Stimulated activated naive CD8-positive, alpha-beta T cell treated with anti-CD3 and anti-CD28 coated beads, Interleukin-15, Interleukin-2, amounts not matched to agents 100 ng/mL and 50 ng/mL, for 24 hours (primary cell): ENCODE data around the gene C15orf62.

ENCODE experiments used
- H3K27ac Mint-ChIP-seq: one replicate; pipeline ENCODE4 v1.8.0; 2021; ENCODE audit warnings: mild to moderate bottlenecking, mixed read lengths
- H3K27me3 Mint-ChIP-seq: one replicate; pipeline ENCODE4 v1.8.0; 2021; ENCODE audit warnings: mixed read lengths
- H3K36me3 Mint-ChIP-seq: one replicate; pipeline ENCODE4 v1.8.0; 2021; ENCODE audit warnings: low read depth, mixed read lengths
- H3K4me1 Mint-ChIP-seq: one replicate; pipeline ENCODE4 v1.8.0; 2021; ENCODE audit warnings: low read depth, mixed read lengths
- H3K4me3 Mint-ChIP-seq: one replicate; pipeline ENCODE4 v1.8.0; 2021; ENCODE audit warnings: mild to moderate bottlenecking, mixed read lengths
- H3K9me3 Mint-ChIP-seq: one replicate; pipeline ENCODE4 v1.8.0; 2021; ENCODE audit warnings: mixed read lengths

Gene C15orf62

GRCh38 chr15:40785814-40786213 lies 16.0 kb downstream of the C15orf62 start:
- H3K27ac Mint-ChIP-seq = no peak overlapping the region
- no peaks in the 10 kb centered on the region for H3K9me3 Mint-ChIP-seq
- no peaks in the 10 kb centered on the region for H3K27me3 Mint-ChIP-seq
- H3K4me1 Mint-ChIP-seq = peaks cover 29% of the 10 kb centered on the region
- peaks cover 3% of the 10 kb centered on the region for H3K36me3 Mint-ChIP-seq
- H3K4me3 Mint-ChIP-seq = no peak overlapping the region

- H3K4me3 Mint-ChIP-seq = no peak overlapping the region
- H3K36me3 Mint-ChIP-seq = peaks cover 10% of the 10 kb centered on the region
- peak overlapping the region; percentile 36 for H3K27ac Mint-ChIP-seq
- H3K27me3 Mint-ChIP-seq = no peaks in the 10 kb centered on the region
- peaks cover 29% of the 10 kb centered on the region for H3K4me1 Mint-ChIP-seq
- no peaks in the 10 kb centered on the region for H3K9me3 Mint-ChIP-seq
Observed at GRCh38 chr15:40787344-40787841, 17.6 kb downstream of the C15orf62 start.

GRCh38 chr15:40787991-40788390 lies 18.2 kb downstream of the C15orf62 start:
- Mint-ChIP-seq H3K4me3 (no peak overlapping the region), H3K27ac (peak overlapping the region; percentile 36), H3K27me3 (no peaks in the 10 kb centered on the region), H3K36me3 (peaks cover 9% of the 10 kb centered on the region), H3K9me3 (no peaks in the 10 kb centered on the region), H3K4me1 (peaks cover 29% of the 10 kb centered on the region)

- no peaks in the 10 kb centered on the region for H3K27me3 Mint-ChIP-seq
- H3K36me3 Mint-ChIP-seq = peaks cover 18% of the 10 kb centered on the region
- no peak overlapping the region for H3K4me3 Mint-ChIP-seq
- peak overlapping the region; percentile 4 for H3K27ac Mint-ChIP-seq
- peaks cover 39% of the 10 kb centered on the region for H3K4me1 Mint-ChIP-seq
- no peaks in the 10 kb centered on the region for H3K9me3 Mint-ChIP-seq
Observed at GRCh38 chr15:40789119-40789518, 19.3 kb downstream of the C15orf62 start.

DNA sequence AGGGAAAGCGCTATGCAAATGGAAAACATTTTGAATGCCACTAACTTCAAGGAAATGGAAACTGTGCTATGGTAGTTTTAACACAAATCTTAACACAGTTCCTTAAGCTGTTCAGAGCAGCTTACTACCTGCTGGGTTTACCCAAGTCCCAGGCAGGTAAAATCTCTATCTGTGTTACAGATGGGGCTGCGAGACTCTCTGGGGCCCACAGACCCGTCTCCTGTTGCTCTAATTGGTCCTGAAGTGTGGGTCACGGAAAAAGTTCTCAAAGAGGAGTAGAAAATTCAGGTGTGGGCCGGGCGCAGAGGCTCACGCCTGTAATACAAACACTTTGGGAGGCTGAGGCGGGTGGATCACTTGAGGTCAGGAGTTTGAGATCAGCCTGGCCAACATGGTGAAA lies 20.2 kb downstream of the C15orf62 start:
- Mint-ChIP-seq H3K27ac (no peak overlapping the region), H3K4me1 (peaks cover 40% of the 10 kb centered on the region), H3K9me3 (no peaks in the 10 kb centered on the region), H3K4me3 (no peak overlapping the region), H3K27me3 (no peaks in the 10 kb centered on the region), H3K36me3 (peaks cover 18% of the 10 kb centered on the region)

- Mint-ChIP-seq H3K9me3 (no peaks in the 10 kb centered on the region), H3K27me3 (no peaks in the 10 kb centered on the region), H3K36me3 (peaks cover 18% of the 10 kb centered on the region)
Observed at GRCh38 chr15:40790718-40791117, 20.9 kb downstream of the C15orf62 start.

DNA sequence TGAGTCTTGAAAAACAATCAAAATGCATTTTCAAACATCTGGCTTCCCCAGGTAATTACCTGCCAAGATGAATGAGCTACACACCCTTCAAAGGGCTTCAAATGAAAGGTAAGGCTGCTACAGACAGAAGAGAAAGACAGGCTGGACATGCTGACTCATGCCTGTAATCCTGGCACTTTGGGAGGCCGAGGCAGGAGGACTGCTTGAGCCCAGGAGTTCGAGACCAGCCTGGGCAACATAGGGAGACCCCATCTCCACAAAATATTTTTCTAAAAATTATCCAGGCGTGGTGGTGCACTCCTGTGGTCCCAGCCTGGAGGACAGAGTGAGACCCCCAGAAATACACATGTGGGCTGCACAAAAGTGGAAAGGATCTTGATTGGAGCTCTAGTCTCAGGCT lies 22.6 kb downstream of the C15orf62 start:
- no peaks in the 10 kb centered on the region for H3K9me3 Mint-ChIP-seq
- H3K36me3 Mint-ChIP-seq = peaks cover 26% of the 10 kb centered on the region
- no peaks in the 10 kb centered on the region for H3K27me3 Mint-ChIP-seq
- peaks cover 38% of the 10 kb centered on the region for H3K4me1 Mint-ChIP-seq
- H3K27ac Mint-ChIP-seq = no peak overlapping the region
- no peak overlapping the region for H3K4me3 Mint-ChIP-seq

More at GRCh38 chr15:40790718-40791117, 20.9 kb downstream of the C15orf62 start:
- Mint-ChIP-seq H3K27ac (no peak overlapping the region), H3K4me1 (peaks cover 44% of the 10 kb centered on the region), H3K4me3 (no peak overlapping the region)

GRCh38 chr15:40793216-40793989 lies 23.6 kb downstream of the C15orf62 start:
- Mint-ChIP-seq H3K27me3 (no peaks in the 10 kb centered on the region), H3K27ac (peak overlapping the region; percentile 7), H3K9me3 (no peaks in the 10 kb centered on the region), H3K4me3 (no peak overlapping the region), H3K4me1 (peaks cover 37% of the 10 kb centered on the region), H3K36me3 (peaks cover 26% of the 10 kb centered on the region)

DNA sequence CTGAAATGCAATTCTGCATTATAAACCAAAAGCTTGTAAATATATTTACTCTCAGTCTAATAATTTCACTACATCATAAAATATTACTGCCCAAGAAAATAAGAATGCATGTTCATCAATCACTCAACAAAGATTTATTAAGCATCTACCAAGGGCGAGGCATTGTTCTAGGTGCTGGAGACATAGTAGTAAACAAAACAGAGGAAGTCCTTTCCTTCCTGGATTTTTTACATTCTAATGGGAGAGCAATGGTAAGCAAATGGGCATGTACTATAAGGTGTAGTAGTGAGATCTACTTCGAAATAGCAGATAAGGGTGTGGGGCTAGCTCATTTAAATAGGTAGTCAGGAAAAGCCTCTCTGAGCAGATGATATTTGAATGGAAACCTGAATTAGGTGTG lies 26.3 kb downstream of the C15orf62 start:
- H3K9me3 Mint-ChIP-seq = no peaks in the 10 kb centered on the region
- H3K4me1 Mint-ChIP-seq = peaks cover 39% of the 10 kb centered on the region
- H3K27me3 Mint-ChIP-seq = no peaks in the 10 kb centered on the region
- H3K36me3 Mint-ChIP-seq = peaks cover 41% of the 10 kb centered on the region
- no peak overlapping the region for H3K4me3 Mint-ChIP-seq
- no peak overlapping the region for H3K27ac Mint-ChIP-seq

DNA sequence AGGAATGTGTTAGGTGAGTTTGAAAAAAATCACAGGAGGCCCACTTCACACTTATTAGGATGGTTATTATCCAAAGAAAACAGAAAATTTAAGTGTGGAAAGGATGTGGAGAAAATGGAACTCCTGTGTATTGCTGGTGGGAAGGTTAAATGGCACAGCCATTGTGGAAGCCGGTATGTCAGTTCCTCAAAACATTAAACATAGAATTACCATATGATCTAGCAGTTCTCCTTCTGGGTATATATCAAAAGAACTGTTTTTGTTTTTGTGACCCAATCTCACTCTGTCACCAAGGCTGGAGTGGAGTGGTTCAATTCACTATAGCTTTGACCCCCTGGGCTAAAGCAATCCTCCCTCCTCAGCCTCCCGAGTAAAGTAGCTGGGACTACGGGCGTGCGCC lies 26.7 kb downstream of the C15orf62 start:
- H3K9me3 Mint-ChIP-seq = no peaks in the 10 kb centered on the region
- no peaks in the 10 kb centered on the region for H3K27me3 Mint-ChIP-seq
- H3K36me3 Mint-ChIP-seq = peaks cover 44% of the 10 kb centered on the region
- H3K27ac Mint-ChIP-seq = no peak overlapping the region
- H3K4me1 Mint-ChIP-seq = peaks cover 39% of the 10 kb centered on the region
- H3K4me3 Mint-ChIP-seq = no peak overlapping the region

DNA sequence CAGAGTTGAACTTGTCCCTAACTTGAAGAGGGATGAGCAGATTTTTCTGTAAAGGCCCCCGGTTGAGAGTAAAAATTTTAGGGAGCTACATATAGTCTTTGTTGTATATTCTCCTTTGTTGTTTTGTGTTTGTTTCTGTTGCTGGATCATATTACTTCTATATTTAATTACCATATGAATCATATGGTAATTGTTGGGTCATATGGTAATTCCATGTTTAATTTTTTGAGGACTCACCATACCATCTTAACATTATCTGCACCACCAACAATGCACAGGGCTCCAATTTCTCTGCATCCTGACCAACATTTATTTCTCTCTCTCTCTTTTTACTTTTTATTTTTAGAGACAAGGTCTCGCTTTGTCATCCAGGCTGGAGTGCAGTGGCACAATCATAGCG lies 29.7 kb downstream of the C15orf62 start:
- Mint-ChIP-seq H3K27me3 (no peaks in the 10 kb centered on the region), H3K36me3 (peaks cover 31% of the 10 kb centered on the region), H3K4me3 (no peak overlapping the region), H3K4me1 (peaks cover 32% of the 10 kb centered on the region), H3K9me3 (no peaks in the 10 kb centered on the region), H3K27ac (no peak overlapping the region)

DNA sequence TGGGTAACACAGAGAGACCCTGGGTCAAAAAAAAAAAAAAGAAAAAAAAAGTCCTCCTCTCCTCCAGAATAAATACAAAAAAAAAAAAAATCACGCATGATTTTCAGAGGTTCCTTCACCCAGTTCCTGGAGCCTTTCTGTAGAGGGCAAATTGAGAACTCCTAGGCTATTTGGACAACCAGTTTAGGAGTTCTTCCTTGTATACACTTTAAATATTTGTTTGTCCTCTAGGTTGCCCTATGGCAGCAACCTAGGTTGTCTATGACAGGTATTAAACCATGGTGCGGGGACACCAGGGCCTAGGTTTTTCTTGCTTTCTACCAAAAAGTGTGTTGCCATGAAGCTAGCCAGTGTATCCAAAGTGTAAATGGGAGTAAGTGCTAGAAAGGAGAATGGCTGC lies 33.3 kb downstream of the C15orf62 start:
- Mint-ChIP-seq H3K4me3 (no peak overlapping the region), H3K36me3 (peaks cover 26% of the 10 kb centered on the region), H3K4me1 (peaks cover 25% of the 10 kb centered on the region), H3K27me3 (no peaks in the 10 kb centered on the region), H3K27ac (no peak overlapping the region), H3K9me3 (no peaks in the 10 kb centered on the region)

DNA sequence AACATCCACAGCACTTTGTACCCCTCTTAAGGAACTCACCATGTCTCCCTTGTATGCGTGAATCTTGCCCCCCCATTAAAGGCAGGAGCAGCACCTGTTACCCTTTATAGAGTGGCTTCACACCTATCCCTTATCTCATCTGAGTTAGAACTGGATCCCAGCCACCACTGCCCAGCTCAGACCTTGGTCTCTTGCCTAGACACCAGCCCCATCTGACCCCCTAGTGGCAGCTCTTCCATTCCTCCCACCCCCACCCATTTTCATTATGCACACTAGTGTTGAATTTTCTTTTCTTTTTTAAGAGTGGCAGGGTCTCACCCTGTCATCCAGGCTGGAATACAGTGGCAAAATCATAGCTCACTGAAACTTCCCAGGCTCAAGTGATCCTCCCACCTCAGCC lies 33.9 kb downstream of the C15orf62 start:
- Mint-ChIP-seq H3K36me3 (peaks cover 26% of the 10 kb centered on the region), H3K4me1 (peaks cover 25% of the 10 kb centered on the region), H3K27me3 (no peaks in the 10 kb centered on the region), H3K27ac (no peak overlapping the region), H3K9me3 (no peaks in the 10 kb centered on the region), H3K4me3 (no peak overlapping the region)

- peaks cover 7% of the 10 kb centered on the region for H3K36me3 Mint-ChIP-seq
- no peaks in the 10 kb centered on the region for H3K27me3 Mint-ChIP-seq
- H3K4me1 Mint-ChIP-seq = peaks cover 20% of the 10 kb centered on the region
- H3K4me3 Mint-ChIP-seq = peak overlapping the region; percentile 90
- H3K27ac Mint-ChIP-seq = peak overlapping the region; percentile 92
- H3K9me3 Mint-ChIP-seq = no peaks in the 10 kb centered on the region
Observed at GRCh38 chr15:40806672-40807027, 36.9 kb downstream of the C15orf62 start.

DNA sequence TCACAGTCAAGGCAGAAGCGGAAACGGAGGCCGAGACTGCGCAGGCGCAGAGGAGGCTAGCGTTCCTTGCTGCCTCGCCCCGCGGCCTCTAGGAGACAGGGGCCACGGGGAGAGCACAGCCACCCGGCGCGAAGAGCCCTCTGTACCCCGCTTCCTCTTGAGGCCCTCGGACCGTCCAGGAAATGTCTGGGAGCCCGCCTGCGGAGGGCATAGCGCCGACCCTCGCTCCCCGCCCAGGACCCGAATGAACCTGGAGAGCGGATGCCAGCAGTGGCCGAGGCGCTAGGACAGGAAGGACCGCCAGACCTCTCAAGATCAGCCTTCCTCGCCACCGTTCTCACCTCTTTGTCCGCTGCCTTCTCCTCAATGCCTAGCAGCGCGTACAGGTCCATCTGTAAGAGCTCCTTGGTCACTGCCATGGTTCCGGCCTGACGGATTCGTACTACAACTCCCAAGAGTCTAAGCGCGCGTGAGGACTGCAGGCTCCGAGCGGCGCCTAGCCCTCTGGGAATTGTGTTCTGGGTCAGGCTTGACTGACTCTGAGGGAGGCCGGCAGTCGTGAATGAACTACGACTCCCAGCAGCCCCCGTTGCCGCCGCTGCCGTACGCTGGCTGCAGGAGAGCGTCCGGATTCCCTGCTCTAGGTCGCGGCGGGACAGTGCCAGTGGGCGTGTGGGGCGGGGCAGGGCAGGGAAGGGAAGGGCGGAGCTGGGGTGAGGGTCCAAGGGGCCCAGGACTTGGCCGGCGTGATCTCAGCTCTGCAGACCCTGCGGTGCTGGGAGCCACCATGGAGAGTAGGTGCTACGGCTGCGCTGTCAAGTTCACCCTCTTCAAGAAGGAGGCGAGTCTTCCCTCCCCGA lies 37.5 kb downstream of the C15orf62 start, which contains the start of the genes DNAJC17 and ZFYVE19:
Gene DNAJC17, minus strand, starts transcription at position 446 of the 860 bp plus-strand sequence. Its CDS starts 27 bp downstream, at position 419.
Gene ZFYVE19, plus strand, starts transcription at position 62 of the 860 bp plus-strand sequence. Its CDS starts 501 bp downstream, at position 563.
- Mint-ChIP-seq H3K4me1 (peaks cover 17% of the 10 kb centered on the region), H3K36me3 (peaks cover 8% of the 10 kb centered on the region), H3K27me3 (no peaks in the 10 kb centered on the region), H3K9me3 (no peaks in the 10 kb centered on the region), H3K27ac (peak within 1 kb of the TSS; percentile 92), H3K4me3 (peak within 1 kb of the TSS; percentile 90)
